Activated CD8-positive, alpha-beta memory T cell treated with anti-CD3 and anti-CD28 coated beads, Interleukin-2, amount 50 U/mL, for 1 hour (primary cell): ENCODE results near the gene HNRNPAB.
"Not testable (repeated sequence)": the region's sequence is repeated elsewhere in the genome, so short reads cannot be mapped to it uniquely, and the experiment has no call there.

Experiments used
- DNase-seq: peaks from one replicate; pipeline ENCODE4 v3.0.0-alpha.2; 2020; ENCODE audit errors: extremely low read depth

HNRNPAB gene

DNA sequence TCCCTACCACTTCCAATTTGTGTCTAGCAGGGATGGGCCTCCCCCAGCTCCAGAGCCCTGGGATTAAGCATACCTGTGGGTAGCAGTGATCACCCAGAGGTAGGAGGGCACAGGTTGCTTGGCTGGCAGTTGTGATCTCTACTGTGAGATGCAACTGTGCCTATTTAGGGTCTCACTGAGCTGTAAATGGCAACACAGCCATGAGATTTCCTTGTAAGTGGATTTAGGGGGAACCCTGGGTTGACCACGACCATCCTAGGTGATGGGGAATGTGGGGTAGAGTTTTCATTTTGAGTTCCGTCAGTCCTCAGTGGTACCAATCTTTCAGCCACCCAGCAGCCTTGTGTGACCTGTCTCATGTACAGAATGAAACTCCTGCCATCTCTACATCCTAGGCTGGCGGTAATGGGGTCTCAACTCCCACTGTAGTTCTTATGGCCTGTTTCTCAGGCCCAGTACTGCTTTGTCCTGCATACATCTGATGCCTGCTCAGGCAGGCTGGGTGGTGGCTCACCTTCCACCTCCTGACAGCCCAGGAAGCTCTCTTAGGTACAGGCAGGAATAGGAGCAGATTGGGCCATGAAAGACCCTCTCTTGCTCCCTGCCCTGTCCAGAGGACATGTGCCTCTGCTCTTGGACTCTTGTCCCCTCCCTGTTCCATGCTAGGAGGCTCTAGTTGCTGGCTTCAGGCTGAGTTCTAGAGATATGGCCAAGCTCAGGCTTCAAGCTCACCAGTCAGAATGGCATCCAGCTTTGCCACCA lies 8.1 kb downstream of the HNRNPAB start:
- DNase-seq = no peak

DNA sequence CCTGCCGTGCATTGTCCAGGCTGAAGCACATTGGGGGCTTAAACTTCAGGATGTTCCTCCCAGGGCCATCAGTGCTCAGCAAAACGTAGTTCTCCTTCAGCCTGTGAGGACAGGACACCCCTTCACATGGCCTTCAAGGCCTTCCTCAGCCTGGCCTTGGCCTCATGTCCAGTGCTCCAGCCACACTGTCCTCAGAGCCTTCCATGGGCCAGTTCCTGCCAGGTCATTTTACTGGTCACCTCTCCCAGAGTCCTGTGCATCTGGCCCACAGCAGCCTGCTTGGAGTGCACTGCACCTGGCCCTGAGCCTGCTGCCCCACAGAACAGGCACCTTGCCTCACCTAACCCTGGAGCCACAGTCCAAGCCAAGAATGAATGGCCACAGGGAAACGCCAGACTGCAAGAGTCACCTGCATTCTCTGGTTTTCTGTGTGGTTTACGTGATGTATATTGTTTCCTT lies 8.7 kb downstream of the HNRNPAB start:
- no peak for DNase-seq

DNA sequence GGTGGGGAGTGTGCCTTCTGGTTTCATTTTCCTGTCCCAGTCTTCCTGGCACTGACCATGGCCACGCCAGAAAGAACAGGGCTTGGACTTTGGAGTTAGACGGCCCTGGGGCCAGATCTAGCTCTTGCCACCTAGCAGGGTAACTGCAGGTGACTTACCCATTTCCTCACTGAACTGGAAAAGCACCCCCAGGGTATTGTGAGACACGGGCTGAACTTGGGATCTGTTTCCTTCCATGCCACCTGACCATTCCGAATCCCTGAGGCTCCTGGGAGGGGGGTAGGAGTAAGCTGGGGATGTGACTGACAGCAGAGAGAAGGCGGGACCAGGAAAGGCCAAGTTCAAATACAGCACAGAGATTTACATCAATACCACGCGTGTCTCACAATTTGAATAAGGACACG lies 9.4 kb downstream of the HNRNPAB start:
- DNase-seq = no peak

DNA sequence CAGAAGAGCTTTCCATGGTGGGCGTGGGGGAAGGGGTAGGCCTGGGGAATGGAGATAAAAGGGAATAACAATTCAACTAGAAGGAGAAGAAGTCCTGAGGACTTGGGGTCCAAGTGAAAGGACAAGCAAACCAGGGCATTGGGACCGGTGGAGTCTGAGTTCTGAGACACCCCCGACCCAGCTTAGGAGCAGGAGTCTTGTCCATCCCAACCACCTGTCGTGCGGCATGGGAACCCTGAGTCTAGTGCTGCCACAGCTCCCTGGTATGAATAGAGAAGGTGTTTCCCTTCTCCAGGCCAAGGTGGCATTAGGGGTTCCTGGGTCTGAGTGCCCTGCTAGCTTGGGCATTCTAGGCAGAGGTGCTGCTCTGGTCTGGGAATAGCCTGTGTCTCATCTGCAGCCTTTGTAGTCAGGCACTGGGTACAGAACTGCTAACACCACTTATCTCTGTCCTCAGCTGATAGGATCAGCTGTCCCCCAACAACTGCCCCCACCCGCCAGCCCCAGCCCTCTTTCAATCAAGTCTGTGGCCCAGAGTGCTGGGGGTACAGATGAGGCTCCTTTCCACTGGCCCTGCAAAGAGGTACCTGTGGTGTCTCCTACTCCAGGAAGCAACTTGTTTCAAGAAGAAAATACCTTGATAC lies 9.9 kb downstream of the HNRNPAB start:
- DNase-seq = no peak

DNA sequence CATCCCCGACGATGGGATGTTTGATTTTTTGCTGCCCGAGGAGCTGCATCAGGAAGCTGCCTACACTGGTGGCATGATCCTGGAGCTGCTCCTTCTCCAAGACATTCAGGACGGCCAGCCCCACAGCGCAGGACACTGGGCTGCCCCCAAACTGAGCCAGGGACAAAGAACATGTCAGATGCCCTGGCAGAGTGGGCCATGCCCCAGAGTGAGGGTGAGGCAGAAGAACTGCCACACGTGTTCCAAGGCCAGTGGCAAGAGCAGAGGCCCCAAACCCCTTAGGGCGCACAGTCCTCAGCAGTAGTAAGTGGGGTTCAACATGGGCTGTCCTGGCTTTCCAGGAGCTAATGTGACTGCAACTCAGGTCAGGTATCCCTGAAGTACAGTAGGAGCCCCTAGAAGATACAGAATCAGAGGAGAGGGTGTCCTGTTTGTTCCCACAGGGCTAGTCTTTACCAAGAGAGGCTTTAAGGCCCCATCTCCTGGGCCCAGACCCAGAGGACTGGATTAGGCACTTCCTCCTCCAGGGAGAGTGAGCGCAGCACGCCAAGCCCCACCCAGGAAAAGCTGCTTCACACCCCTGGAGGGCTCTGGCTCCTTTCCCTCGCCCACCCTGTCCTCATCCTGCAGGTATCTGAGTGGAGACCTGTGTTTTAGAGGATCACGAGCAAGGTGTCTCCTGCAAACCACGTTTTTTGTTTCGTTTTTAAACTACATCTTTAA lies 11.1 kb downstream of the HNRNPAB start:
- DNase-seq = no peak

DNA sequence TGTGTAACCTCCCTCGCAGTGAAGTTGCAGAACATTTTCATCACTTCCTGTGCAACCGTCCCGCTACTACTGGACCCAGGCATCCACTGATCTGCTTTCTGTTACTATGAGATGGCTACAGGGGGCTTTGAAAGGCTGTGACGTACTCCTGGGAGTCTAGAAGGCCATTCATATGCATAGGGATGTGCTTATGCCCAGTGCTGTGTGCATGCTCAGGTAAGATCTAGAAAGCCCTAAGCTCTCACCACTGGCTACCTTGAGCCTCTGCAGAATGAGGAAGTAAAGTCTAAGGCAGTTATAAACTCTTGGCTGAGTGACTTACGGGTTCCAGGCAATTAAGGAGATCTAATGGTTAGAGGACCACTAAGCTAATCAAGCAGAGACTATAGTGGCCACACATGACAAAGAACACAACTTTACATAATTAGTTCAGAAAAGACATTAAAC lies 11.8 kb downstream of the HNRNPAB start:
- no peak for DNase-seq

DNA sequence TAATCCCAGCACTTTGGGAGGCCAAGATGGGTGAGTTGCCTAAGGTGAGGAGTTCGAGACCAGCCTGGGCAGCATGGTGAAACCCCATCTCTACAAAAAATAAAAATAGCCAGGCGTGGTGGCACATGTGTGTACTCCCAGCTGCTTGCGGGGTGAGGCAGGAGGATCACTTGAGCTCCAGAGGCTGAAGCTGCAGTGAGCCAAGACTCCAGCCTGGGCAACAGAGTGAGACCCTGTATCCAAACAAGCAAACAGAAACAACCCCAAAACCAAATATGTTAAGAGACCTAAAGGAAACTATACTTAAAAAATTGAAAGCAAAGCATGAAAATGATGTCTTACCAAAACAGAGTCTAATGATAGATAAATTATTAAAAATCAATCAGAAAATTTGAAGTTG lies 12.4 kb downstream of the HNRNPAB start:
- DNase-seq = no peak

DNA sequence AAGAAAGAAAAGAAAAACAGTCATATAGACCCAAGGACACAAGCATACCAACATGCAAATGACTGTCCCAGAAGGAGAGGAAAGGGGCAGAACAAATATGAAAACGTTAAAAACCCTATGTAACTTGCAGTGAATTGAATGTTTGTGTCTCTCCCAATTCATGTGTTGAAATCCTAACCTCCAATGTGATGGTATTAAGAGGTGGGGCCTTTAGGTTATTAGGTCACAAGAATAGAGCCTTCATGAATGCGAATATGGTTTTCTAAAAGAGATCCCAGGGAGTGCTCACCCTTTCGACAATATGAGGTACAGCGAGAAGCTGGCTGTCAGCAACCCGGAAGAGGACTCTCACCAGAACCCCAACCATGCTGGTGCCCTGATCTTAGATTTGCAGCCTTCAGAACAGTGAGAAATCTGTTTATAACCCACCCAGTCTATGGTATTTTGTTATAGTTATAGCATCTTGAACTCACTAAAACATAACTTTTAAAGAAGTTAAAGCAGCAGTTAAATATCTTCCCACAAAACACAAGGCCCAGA lies 14.0 kb downstream of the HNRNPAB start:
- no peak for DNase-seq

DNA sequence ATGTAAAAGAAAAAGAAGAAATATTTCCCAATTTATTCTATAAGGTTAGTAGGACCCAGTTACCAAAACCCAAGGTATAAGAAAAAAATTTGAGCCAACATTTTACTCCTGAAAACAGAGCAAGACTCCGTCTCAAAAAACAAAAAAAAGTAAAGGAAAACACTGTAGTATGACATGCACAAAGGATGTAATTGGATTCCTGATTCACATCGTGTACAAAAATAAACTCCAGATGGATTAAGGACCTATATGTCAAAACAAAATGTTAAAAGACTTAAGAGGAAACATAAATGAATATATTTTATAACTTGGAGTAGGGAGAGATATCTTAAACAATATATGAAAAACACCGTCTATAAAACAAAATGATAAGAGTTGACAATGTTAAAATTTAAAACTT lies 14.5 kb downstream of the HNRNPAB start:
- no peak for DNase-seq

DNA sequence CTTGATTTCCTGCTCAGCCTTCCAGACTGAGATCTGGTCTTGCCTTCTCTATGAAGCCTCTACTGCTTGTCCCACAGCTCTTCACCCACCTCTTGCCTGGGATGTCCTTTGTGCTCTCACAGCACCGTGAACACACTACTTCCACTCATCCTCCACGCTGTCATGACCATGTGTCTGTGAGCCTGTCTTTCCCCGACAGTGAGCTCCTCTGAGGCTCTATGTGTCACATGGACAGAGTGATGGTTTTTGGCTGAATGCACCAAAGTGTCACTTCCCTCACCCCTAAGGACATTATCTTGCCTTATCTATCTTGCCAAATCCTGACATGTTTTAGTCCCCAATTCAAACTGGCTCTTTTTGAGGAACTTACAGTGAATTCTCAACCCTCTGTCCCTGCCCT lies 16.9 kb downstream of the HNRNPAB start:
- no peak for DNase-seq

DNA sequence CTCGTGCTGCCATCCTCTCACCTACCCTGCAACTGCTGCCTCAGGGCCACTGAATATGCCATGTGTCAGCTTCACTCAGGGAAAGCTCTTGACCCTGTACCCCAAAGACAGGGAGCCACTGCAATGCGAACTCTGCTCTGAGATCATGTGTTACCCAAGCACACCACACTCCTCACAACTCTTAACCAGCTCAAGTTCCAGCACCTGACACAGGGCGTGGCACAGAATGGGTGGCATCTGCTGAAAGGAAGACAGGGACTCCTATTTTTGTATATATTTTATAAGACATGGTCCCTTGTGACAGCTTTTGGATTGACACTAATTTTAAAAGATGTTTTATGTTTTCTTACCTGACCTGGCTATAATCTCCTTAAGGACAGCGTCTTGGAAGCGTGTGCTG lies 17.5 kb downstream of the HNRNPAB start:
- DNase-seq = no peak

DNA sequence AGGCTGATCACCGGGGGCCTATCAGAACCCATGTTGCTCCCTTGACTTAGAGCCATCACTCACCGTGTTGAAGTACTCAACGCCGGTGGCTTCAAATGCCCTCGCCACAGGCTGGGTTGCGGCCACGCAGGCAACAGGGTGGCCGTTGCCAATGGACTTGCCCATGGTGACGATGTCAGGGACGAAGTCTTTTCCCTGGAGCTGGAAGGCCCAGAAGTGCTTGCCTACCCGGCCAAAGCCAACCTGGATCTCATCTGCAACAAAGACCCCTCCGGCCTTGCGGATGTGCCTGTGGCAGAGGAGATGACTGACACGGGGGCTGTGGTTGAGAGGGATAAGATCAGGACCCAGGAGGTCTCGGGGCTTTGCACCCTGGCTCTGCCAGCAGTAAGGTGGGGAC lies 18.0 kb downstream of the HNRNPAB start:
- DNase-seq = no peak

DNA sequence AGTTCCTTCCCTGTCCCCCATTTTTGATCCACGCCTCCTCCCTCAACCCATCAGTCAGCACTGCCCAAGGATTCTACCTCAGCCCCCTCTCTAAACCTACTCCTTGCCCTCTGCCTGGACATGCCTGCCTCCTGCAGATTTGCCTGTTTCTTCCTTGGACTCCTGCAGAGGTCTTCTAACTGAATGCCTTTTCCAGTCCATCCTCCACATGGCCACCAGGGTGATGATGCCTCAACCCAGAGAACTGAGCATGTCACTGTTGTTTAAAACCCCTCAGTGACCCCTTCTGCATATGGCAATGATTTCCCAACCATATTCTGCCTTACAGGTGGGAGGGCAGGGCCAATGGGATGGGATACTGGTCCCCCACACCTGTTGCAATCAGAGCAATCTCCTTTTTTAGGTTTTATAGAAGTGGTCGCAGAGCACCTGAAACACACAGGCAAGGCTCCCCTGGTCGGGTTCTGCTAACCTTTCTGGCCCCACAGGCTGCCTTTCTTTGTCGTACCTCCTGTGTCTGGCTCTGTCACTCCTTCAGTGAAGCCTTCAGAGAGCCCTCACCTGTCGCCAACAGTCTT lies 19.0 kb downstream of the HNRNPAB start:
- DNase-seq = no peak

DNA sequence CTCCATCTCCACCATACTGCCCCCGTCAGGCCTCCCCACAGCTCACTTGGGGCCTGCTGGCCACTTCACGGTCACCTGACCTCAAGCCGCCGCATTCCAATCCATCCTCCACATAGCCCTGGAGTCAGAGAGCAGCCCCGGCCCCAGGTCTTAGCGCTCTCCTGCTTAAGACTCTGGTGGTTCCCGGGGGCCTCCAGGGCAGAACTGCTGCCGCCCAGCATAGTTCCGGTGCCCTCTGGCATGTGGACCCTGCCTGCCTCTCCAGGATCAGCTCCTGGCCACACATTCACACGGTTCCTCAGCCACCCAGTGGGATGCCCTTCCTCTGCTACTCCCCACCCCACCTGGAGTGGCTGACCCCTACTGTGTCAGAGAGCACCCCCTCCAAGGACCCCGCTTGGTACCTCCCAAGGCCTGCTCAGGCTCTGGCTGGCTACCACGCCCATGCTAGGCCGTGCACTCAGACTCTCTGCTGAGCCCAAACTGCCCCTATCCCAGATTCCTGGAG lies 19.5 kb downstream of the HNRNPAB start:
- no peak for DNase-seq

DNA sequence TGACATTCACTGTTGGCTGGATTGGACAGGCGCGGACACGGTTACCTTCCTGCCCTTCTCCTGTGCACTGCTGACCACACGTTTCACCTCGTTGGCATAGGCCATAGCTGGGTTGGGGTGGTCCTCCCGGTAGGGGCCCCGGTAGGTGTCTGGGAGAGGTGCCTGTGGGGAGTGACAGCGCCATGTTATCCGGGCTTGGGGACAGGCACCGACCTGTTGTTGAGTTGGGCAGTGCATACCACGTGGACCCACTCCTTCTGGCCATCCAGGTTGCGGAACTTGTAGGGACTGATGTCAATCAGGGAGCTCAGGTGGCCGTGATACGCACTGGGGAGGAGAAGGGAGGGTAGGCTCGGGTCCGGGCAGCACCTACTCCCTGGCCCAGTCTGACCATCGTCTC lies 20.1 kb downstream of the HNRNPAB start:
- DNase-seq = no peak

DNA sequence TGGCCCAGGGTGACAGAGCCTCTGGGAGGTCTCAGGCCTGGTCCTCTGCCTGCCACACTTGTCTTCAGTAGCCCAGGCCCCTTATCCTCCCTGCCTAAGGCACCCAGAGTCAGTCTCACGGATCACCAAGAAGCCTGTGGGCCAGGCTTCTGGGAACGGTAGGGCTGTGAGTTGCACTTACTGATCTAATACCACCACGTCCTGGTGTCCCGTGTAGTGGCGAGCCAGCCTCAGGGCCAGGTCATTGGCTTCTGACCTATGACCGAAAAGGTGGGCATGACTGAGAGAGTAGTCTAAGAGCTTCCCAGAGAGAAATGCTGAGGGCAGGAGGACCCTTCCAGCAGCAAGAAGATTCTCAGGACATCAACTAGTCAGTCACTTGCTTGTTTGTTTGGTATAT lies 20.8 kb downstream of the HNRNPAB start:
- no peak for DNase-seq

DNA sequence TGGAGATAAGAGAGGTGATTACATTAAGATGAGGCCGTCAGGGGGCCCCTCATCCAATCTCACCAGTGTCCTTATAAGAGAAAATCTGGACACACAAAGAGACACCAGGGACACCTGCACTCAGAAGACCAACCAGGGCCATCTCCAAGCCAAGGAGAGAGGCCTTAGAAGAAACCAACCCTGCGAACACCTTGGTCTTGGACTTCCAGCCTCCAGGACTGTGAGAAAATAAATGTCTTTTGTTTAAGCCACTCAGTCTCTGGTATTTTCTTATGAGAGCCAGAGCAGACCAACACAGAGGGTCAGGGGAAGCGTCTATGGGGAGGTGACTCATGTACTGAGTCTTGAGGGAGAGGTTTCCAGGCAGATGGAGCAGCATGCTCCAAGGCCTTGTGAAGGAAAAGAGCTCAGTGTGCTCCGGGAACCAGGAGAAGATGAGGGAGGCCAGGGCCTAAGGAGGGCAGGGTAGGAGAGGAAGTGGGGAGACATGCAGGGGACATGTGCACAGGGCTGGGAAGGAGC lies 22.9 kb downstream of the HNRNPAB start:
- no peak for DNase-seq

DNA sequence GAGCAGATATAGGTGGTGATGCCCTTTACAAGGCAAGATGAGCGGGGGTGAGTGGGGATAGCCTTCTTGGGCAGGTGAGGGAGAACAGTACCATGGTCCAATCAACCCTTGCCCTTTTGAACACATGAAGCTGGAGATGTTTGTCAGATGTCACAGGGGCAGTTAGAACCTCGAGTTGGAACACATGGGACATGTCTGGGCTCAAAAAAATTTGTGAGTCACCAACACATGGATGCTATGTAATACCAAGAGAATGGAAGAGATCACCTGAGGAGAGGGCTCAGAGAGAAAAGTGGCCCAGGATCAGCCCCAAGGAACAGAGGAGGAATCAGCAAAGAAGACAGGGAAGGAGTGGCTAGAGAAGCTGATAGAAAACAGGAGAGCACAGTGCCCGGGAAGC lies 23.6 kb downstream of the HNRNPAB start:
- no peak for DNase-seq

DNA sequence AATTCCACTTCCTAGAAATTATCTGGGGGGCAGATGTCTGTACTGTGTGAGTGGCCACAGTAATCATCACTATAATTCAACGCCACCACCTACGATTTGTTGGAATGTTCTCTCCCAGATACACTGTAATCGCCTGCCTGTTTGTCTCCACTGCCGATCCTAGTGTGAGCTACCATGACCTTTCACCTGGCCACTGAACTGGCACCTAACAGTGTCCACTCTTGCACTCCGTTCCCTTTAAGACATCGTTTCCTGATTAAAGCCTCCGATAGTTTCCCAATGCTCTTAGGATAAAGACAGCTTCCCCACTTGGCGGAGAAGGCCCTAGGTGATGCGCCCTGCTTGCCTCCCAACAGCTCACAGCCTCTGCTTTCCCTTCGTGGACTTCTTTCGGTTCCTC lies 24.3 kb downstream of the HNRNPAB start:
- DNase-seq = no peak

DNA sequence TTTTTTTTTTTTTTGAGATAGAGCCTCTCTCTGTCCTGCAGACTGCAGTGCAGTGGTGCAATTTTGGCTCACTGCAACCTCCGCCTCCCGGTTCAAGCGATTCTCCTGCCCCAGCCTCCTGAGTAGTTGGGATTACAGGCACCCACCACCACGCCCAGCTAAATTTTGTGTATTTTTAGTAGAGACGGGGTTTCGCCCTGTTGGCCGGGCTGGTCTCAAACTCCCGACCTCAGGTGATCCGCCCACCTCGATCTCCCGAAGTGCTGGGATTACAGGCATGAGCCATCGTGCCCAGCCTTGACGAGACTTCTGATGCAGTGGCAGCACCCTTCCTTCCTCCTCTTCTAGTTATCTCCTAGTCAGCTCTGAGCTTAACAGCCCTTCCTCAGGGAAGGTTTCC lies 24.8 kb downstream of the HNRNPAB start:
- not testable (repeated sequence) for DNase-seq

DNA sequence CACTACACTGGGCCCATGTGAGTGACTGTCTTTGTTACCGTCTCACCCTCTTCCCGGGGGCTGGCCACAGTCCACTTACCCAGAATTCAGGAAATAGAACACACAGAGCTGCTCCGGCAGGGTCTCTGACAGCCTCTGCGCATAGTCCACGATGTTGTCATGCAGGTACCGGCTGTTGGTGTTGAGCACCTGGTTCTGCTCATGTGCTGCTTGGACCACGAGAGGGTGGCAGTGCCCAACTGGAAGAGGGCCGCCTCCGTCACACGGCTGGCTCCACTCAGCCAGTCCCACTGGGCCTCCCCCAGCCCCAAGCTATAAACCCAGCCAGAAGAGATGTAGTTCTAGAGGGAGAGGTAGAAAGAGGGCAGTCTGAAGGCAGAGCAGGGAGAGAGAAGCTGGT lies 25.5 kb downstream of the HNRNPAB start:
- no peak for DNase-seq
